ENCODE results near the gene PRPF31.

The PRPF31 gene

GRCh38 chr19:54172471-54173358, 57.2 kb downstream of the PRPF31 start, which contains the start of gene TMC4:
Gene TMC4 (minus strand): TSS chr19:54173160. CDS start chr19:54173117, 43 bp downstream.
- no peak for DNase-seq (ENCODE audit: low read depth, low spot score)
- no peak for TF ChIP-seq CTCF (IDR thresholded peaks at IDR 0.05; ENCODE audit: low read depth, low read length)
- in situ Hi-C loops (cut with HindIII; ENCODE audit: low sequenced_read_pairs): no loop called here
- no peak within 1 kb of the TSS for H3K4me3 ChIP-seq (ENCODE audit: low read depth, low read length)

GRCh38 chr19:54173359-54173699, 57.8 kb downstream of the PRPF31 start:
- TF ChIP-seq CTCF (IDR thresholded peaks at IDR 0.05; ENCODE audit: low read depth, low read length): no peak
- no peak for DNase-seq (ENCODE audit: low read depth, low spot score)
- in situ Hi-C loops (cut with HindIII; ENCODE audit: low sequenced_read_pairs): no loop called here
- no peak overlapping the region for H3K4me3 ChIP-seq (ENCODE audit: low read depth, low read length)

GRCh38 chr19:54173951-54174834, 58.6 kb downstream of the PRPF31 start:
- H3K4me3 ChIP-seq (ENCODE audit: low read depth, low read length): no peak overlapping the region
- in situ Hi-C loops (cut with HindIII; ENCODE audit: low sequenced_read_pairs): no loop called here
- no peak for DNase-seq (ENCODE audit: low read depth, low spot score)
- TF ChIP-seq CTCF (IDR thresholded peaks at IDR 0.05; ENCODE audit: low read depth, low read length): no peak

- H3K4me3 ChIP-seq (ENCODE audit: low read depth, low read length): no peak overlapping the region
- TF ChIP-seq CTCF (IDR thresholded peaks at IDR 0.05; ENCODE audit: low read depth, low read length): no peak
- in situ Hi-C loops (cut with HindIII; ENCODE audit: low sequenced_read_pairs): no loop called here
- no peak for DNase-seq (ENCODE audit: low read depth, low spot score)
Measured at GRCh38 chr19:54178581-54179261, 63.2 kb downstream of the PRPF31 start.

- DNase-seq (ENCODE audit: low read depth, low spot score): no peak
- in situ Hi-C loops (cut with HindIII; ENCODE audit: low sequenced_read_pairs): no loop called here
- TF ChIP-seq CTCF (IDR thresholded peaks at IDR 0.05; ENCODE audit: low read depth, low read length): no peak
- H3K4me3 ChIP-seq (ENCODE audit: low read depth, low read length): no peak overlapping the region
Measured at GRCh38 chr19:54179262-54179852, 63.8 kb downstream of the PRPF31 start.
